ENCODE data around the gene CTBP2.

DNA sequence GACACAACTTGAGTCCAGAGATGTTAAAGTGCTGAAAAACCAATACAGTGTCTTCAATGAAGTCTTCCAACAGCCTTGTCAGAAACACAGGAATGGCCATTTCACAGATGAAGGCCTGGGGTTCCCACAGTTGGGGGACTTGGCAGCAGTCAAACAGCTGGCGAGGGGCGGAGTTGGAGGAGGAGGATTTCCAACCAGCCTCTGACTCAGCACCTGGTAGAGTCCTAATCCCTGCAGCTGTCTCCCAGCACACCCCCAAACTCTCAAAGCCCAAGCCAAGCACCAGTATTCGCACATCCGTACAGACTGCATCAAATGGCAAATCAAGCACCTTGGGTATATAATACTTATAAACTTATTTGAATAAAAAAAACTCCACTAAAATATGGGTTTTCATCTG is 28.0 kb downstream of the CTBP2 start:
- TF ChIP-seq, protein P1, sequence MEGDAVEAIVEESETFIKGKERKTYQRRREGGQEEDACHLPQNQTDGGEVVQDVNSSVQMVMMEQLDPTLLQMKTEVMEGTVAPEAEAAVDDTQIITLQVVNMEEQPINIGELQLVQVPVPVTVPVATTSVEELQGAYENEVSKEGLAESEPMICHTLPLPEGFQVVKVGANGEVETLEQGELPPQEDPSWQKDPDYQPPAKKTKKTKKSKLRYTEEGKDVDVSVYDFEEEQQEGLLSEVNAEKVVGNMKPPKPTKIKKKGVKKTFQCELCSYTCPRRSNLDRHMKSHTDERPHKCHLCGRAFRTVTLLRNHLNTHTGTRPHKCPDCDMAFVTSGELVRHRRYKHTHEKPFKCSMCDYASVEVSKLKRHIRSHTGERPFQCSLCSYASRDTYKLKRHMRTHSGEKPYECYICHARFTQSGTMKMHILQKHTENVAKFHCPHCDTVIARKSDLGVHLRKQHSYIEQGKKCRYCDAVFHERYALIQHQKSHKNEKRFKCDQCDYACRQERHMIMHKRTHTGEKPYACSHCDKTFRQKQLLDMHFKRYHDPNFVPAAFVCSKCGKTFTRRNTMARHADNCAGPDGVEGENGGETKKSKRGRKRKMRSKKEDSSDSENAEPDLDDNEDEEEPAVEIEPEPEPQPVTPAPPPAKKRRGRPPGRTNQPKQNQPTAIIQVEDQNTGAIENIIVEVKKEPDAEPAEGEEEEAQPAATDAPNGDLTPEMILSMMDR (IDR thresholded peaks at IDR 0.05) = no peak
- no peak for TF ChIP-seq POLR2A (IDR thresholded peaks at IDR 0.05)
